Calu3 (cell line): ENCODE results near the gene EMCN. TPM values are rescaled to one million over a fixed set of nuclear protein-coding genes. Genes with fewer than 3 reads are reported as not detected.

Source experiments
- BruUV-seq: library from RNA; stranded (reverse); fragments of 400-500 nt; replicated peaks from 2 replicates; lab custom pipeline; 2021; lab: Mats Ljungman, UMichigan
- CTCF ChIA-PET: fragments of 300-600 bp; sonication (Branson Sonifier 250); formaldehyde crosslinking; loops from one replicate; lab custom pipeline; 2022; ENCODE audit warnings: antibody characterized with exemption; lab: Charles Lee
- DNase-seq: peaks from one replicate; pipeline ENCODE4 v3.0.0; 2022
- H3K27ac Mint-ChIP-seq: one replicate; pipeline ENCODE4 v1.8.0; 2022; ENCODE audit warnings: mixed read lengths; ENCODE audit not compliant: unreplicated experiment
- H3K27me3 Mint-ChIP-seq: one replicate; pipeline ENCODE4 v1.8.0; 2022; ENCODE audit warnings: mixed read lengths; ENCODE audit not compliant: unreplicated experiment
- H3K36me3 Mint-ChIP-seq: one replicate; pipeline ENCODE4 v1.8.0; 2022; ENCODE audit warnings: mild to moderate bottlenecking, moderate library complexity, mixed read lengths; ENCODE audit not compliant: insufficient read depth, unreplicated experiment
- H3K4me1 Mint-ChIP-seq: one replicate; pipeline ENCODE4 v1.8.0; 2022; ENCODE audit warnings: mild to moderate bottlenecking, low read depth, mixed read lengths; ENCODE audit not compliant: unreplicated experiment
- H3K4me3 Mint-ChIP-seq: one replicate; pipeline ENCODE4 v1.8.0; 2022; ENCODE audit warnings: mild to moderate bottlenecking, low read depth, moderate library complexity, mixed read lengths; ENCODE audit not compliant: unreplicated experiment
- H3K9me3 Mint-ChIP-seq: one replicate; pipeline ENCODE4 v1.8.0; 2022; ENCODE audit warnings: low read depth, mixed read lengths; ENCODE audit not compliant: unreplicated experiment
- CTCF ChIP-seq: fragments of 200-600 bp; IDR thresholded peaks from one replicate; pipeline ENCODE4 v1.8.0; 2022; ENCODE audit warnings: antibody characterized with exemption; ENCODE audit not compliant: unreplicated experiment
- intact Hi-C: fragments of 100-400 bp; cut with micrococcal nuclease; formaldehyde crosslinking; loops from one replicate; pipeline ENCODE4 v1.10.0; 2022; ENCODE audit not compliant: unreplicated experiment
- total RNA-seq: library from RNA; stranded (reverse); gene quantifications from 2 replicates; pipeline ENCODE4 v1.2.3, GENCODE V29; 2022

EMCN gene
- total RNA-seq, 1 experiment from 2014 or later, result not detected

GRCh38 chr4:100483796-100484195, 34.0 kb downstream of the EMCN start:
- intact Hi-C loops, result no loop called here
- Mint-ChIP-seq H3K27ac (no peak overlapping the region), H3K9me3 (no peaks in the 10 kb centered on the region), H3K27me3 (no peaks in the 10 kb centered on the region), H3K36me3 (no peaks in the 10 kb centered on the region), H3K4me3 (no peak overlapping the region), H3K4me1 (no peaks in the 10 kb centered on the region)
- BruUV-seq, result no TSS peak
- TF ChIP-seq CTCF, result no peak
- no peak for DNase-seq
- CTCF ChIA-PET, result interaction anchor here (0.7 kb wide), 1 partner anchor 259 kb away, joined by 3 read pairs; no protein-coding TSS in a partner anchor

- intact Hi-C loops, result no loop called here
- Mint-ChIP-seq H3K27me3 (no peaks in the 10 kb centered on the region), H3K9me3 (no peaks in the 10 kb centered on the region), H3K4me3 (no peak overlapping the region), H3K4me1 (no peaks in the 10 kb centered on the region), H3K36me3 (no peaks in the 10 kb centered on the region), H3K27ac (no peak overlapping the region)
- TF ChIP-seq CTCF, result no peak
- CTCF ChIA-PET, result no interaction called here
- DNase-seq, result no peak
- BruUV-seq, result no TSS peak
Observed at GRCh38 chr4:100479971-100480370, 37.9 kb downstream of the EMCN start.

GRCh38 chr4:100469555-100469954, 48.3 kb downstream of the EMCN start:
- no peak overlapping the region for H3K4me3 Mint-ChIP-seq
- CTCF ChIA-PET, result no interaction called here
- no TSS peak for BruUV-seq
- H3K27ac Mint-ChIP-seq, result no peak overlapping the region
- H3K9me3 Mint-ChIP-seq, result peaks cover 4% of the 10 kb centered on the region
- DNase-seq, result no peak
- H3K36me3 Mint-ChIP-seq, result no peaks in the 10 kb centered on the region
- H3K4me1 Mint-ChIP-seq, result no peaks in the 10 kb centered on the region
- intact Hi-C loops, result no loop called here
- no peaks in the 10 kb centered on the region for H3K27me3 Mint-ChIP-seq
- TF ChIP-seq CTCF, result no peak

GRCh38 chr4:100466501-100466900, 51.3 kb downstream of the EMCN start:
- no peak for TF ChIP-seq CTCF
- no peaks in the 10 kb centered on the region for H3K36me3 Mint-ChIP-seq
- no peak overlapping the region for H3K4me3 Mint-ChIP-seq
- intact Hi-C loops, result no loop called here
- DNase-seq, result no peak
- no peak overlapping the region for H3K27ac Mint-ChIP-seq
- no TSS peak for BruUV-seq
- peaks cover 4% of the 10 kb centered on the region for H3K9me3 Mint-ChIP-seq
- CTCF ChIA-PET, result no interaction called here
- H3K27me3 Mint-ChIP-seq, result no peaks in the 10 kb centered on the region
- no peaks in the 10 kb centered on the region for H3K4me1 Mint-ChIP-seq
